Choroid plexus epithelial cell (primary cell): Measurements from ENCODE around the gene IQCH.

ENCODE experiments used
- DNase-seq: peaks from one replicate; pipeline ENCODE4 v3.0.0-alpha.2; 2010; ENCODE audit warnings: low read depth
- H3K4me3 ChIP-seq: 2 replicates; pipeline ENCODE4 v1.5.1; 2011; ENCODE audit warnings: low read depth, mild to moderate bottlenecking, control low read depth, low read length, moderate library complexity
- TF ChIP-seq, protein P1 (sequence below): conservative IDR thresholded peaks from 2 replicates; pipeline ENCODE4 v1.5.1; 2011; ENCODE audit warnings: low read depth, mild to moderate bottlenecking, control low read depth, inconsistent platforms, low read length, moderate library complexity

The IQCH gene

DNA sequence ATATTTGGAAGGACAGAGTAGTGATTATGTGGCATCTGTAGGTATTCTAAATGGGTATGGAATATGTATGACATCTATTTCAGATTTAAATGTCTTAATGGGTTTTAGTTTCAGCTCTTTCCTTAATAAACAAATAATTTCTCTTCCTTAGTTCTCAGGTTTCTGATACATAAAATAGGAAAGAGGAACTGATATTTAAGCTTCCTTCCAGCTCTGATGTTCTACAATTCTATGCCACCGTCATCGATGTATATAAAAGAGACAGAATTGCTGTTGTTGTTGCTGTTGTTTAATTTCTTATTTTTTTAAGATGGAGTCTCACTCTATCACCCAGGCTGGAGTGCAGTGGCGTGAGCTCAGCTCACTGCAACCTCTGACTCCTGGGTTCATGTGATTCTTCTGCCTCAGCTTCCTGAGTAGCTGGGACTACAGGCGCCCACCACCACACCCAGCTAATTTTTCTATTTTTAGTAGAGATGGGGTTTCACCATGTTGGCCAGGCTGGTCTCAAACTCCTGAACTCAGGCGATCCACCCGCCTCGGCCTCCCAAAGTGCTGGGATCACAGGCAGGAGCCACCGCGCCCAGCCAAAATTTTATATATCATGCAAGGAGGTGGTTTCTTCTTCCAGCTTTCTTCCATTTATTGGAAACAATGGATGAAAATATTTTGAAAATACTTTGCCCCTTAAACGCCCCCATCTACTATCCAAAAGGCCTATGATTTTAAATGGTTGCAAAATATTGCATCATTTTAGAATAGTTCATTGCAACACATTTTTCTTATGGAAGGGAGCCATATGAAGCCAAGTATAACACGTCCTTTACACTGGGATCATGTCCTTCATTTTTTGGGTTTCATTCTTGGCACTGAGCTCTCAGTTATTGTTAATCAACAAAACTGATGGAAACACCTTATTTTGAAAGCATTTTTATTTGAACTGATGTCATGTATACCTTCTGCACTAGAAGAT lies 252.5 kb downstream of the IQCH start:
- DNase-seq: peak; percentile 66
- TF ChIP-seq, protein P1, sequence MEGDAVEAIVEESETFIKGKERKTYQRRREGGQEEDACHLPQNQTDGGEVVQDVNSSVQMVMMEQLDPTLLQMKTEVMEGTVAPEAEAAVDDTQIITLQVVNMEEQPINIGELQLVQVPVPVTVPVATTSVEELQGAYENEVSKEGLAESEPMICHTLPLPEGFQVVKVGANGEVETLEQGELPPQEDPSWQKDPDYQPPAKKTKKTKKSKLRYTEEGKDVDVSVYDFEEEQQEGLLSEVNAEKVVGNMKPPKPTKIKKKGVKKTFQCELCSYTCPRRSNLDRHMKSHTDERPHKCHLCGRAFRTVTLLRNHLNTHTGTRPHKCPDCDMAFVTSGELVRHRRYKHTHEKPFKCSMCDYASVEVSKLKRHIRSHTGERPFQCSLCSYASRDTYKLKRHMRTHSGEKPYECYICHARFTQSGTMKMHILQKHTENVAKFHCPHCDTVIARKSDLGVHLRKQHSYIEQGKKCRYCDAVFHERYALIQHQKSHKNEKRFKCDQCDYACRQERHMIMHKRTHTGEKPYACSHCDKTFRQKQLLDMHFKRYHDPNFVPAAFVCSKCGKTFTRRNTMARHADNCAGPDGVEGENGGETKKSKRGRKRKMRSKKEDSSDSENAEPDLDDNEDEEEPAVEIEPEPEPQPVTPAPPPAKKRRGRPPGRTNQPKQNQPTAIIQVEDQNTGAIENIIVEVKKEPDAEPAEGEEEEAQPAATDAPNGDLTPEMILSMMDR: no peak
- no peak overlapping the region for H3K4me3 ChIP-seq

DNA sequence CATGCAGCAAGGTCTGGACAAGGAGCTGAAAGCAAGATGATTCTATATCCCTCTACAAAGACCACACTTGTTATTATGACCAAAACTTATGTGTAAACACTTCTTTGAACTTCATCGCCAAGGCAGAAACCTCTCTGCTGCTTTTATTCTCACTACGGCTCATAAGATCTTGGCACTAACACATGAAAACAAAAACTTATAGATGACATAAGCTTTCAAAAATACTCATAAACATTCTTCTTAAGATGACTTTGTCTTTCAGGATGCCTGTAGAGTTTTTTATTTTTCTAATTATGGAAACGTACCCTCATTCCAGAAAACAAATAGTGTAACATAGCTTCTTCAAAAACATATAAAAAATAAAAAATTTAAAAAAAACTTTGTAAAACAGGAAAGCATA lies 253.8 kb downstream of the IQCH start:
- TF ChIP-seq, protein P1: no peak

DNA sequence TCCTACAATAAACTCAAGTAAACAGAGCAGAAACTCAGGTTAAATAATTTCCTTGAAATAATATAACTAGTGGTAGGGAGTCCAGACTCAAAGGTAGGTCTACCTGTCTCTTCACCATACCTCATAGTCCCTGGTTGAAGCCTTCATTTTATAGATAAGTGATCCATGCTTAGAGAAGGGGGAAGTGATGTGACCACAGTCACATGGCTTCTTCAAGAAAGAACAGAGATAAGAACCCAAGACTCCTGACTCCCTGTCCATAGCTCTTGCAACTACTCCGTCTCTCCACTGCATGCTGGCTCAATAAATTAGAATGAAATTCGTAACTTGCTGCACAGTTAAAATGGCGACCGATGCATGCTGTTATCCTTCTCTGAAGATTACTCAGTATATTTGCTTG lies 255.3 kb downstream of the IQCH start:
- DNase-seq: no peak

More for the DNA sequence above, 253.8 kb downstream of the IQCH start:
- peak; percentile 39 for DNase-seq
- no peak overlapping the region for H3K4me3 ChIP-seq

DNA sequence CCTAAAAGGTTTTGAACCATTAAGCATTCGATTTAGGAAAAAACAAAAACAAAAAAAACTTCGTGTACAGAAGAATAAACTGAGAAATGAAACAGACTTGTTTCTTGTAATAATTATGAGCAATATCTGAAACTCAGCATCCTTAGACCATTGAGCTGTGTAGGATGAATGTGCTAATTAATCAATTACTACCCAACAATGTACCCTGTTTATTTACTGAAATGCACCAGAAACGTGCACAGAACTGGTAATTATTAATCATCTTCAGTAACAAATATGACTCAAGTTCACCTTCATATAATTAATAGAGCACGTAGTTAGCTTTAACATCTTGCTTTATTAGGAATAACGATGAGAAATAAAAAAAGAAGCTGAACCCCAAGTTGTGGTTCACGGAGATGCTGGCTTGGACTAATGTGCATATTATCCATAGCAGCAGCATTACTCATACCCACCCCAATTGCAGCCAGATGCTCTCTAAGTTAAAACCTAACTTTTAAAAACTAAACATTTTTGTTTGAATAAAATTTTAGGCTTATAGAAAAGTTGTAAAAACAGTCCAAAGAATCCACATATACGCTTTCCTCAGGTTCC lies 256.1 kb downstream of the IQCH start:
- DNase-seq: peak; percentile 78
- H3K4me3 ChIP-seq: no peak overlapping the region
- TF ChIP-seq, protein P1: no peak

More for the DNA sequence above, 255.3 kb downstream of the IQCH start:
- TF ChIP-seq, protein P1: no peak
- no peak overlapping the region for H3K4me3 ChIP-seq

DNA sequence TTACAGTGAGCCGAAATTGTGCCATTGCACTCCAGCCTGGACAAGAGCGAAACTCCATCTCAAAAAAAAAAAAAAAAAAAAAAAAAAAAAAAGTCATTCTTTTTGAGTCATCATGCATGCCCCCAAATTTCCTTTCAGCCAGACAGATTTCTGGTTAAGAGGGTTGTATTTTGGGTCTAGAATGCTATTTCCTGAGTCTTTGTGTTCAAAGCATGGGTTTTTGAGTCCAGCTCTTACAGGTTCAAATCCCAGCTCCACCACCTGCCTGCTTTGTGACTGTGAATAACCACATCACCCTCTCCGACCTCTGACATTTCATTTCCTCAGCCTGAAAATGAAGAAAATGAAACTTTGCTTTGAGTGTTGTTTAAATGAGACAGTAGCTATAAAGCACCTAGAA lies 257.0 kb downstream of the IQCH start:
- H3K4me3 ChIP-seq: no peak overlapping the region
- peak; percentile 25 for DNase-seq
- TF ChIP-seq, protein P1: no peak

DNA sequence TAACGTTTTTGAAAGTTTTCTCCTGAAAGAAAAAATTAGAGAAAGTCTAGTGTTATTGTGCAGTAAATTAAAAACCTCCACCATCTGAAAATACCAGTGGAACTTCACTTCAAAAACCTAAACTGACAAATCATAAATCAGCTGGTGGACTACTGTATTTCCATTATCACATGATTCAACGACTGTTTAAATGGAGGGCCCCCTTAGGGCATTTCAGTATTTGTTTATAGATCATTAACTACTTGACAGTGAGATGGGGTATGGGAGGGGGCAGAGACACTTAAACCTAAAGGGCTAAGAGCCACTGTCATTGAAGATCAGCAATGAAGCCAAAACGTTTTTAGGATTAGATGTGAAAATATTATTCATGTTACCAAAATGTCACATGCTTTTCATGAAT lies 257.6 kb downstream of the IQCH start:
- TF ChIP-seq, protein P1: no peak
- H3K4me3 ChIP-seq: no peak overlapping the region
- no peak for DNase-seq
